ENCODE results near the gene ADSS1.

The ADSS1 gene

DNA sequence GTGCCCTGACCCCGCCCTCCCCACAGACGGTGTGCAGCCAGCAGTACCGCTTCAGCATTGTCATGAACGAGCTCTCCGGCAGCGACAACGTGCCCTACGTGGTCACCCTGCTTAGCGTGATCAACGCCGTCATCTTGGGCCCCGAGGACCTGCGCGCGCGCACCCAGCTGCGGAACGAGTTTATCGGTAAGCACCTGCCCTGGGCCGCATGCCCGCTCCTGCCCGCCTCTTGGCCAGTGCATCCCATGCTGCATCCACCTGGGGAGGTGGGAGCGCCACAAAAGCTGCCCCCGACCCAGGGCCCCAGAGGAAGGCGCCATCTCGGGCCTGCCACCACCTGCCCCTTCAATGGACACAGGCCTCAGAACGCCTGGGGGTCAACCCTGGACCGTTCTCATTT lies 20.8 kb upstream of the ADSS1 start:
- no peak overlapping the region for H3K4me3 Mint-ChIP-seq
- peaks cover 12% of the 10 kb centered on the region for H3K4me1 Mint-ChIP-seq
- H3K27me3 Mint-ChIP-seq: no peaks in the 10 kb centered on the region
- H3K27ac Mint-ChIP-seq: no peak overlapping the region
- H3K9me3 Mint-ChIP-seq: no peaks in the 10 kb centered on the region
- ATAC-seq: peak; percentile 3
- H3K36me3 Mint-ChIP-seq: peaks cover 14% of the 10 kb centered on the region

- H3K9me3 Mint-ChIP-seq: no peaks in the 10 kb centered on the region
- H3K27ac Mint-ChIP-seq: no peak overlapping the region
- no peak overlapping the region for H3K4me3 Mint-ChIP-seq
- no peak for ATAC-seq
- H3K36me3 Mint-ChIP-seq: peaks cover 14% of the 10 kb centered on the region
- peaks cover 14% of the 10 kb centered on the region for H3K4me1 Mint-ChIP-seq
- no peaks in the 10 kb centered on the region for H3K27me3 Mint-ChIP-seq
Observed at GRCh38 chr14:104704252-104704651, 19.8 kb upstream of the ADSS1 start.

GRCh38 chr14:104705340-104706047 lies 18.5 kb upstream of the ADSS1 start:
- H3K36me3 Mint-ChIP-seq: peaks cover 14% of the 10 kb centered on the region
- no peaks in the 10 kb centered on the region for H3K9me3 Mint-ChIP-seq
- no peaks in the 10 kb centered on the region for H3K27me3 Mint-ChIP-seq
- no peak overlapping the region for H3K4me3 Mint-ChIP-seq
- H3K4me1 Mint-ChIP-seq: peaks cover 10% of the 10 kb centered on the region
- ATAC-seq: no peak
- H3K27ac Mint-ChIP-seq: no peak overlapping the region

DNA sequence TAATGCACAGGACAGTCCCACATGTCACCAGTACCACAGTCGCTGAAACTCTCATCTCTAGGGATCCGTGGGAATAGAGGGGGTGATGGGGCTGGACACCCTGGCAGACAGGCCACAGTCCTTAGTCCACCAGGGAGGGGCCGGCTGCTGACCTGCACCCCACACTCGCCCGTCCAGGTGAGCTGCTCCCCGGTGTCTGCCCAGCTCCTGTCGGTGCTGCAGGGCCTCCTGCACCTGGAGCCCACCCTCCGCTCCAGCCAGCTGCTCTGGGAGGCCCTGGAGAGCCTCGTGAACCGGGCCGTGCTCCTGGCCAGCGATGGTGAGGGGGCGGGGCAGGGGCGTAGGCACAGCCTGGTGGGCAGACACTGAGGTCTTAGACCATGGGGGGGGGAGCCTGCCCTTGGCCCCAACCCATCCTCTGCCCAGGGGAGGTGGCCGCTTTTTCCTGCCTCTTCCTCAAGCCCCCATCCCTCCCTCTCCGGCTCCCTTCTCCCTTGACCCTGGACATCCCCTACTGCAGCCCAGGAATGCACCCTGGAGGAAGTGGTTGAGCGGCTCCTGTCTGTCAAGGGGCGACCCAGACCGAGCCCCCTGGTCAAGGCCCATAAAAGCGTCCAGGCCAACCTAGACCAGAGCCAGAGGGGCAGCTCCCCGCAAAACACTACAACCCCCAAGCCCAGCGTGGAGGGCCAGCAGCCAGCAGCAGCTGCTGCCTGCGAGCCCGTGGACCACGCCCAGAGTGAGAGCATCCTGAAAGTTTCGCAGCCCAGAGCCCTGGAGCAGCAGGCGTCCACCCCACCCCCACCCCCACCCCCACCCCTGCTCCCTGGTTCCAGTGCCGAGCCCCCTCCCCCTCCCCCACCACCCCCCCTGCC lies 17.1 kb upstream of the ADSS1 start:
- Mint-ChIP-seq H3K36me3 (peaks cover 14% of the 10 kb centered on the region), H3K27ac (no peak overlapping the region)
- no peak for ATAC-seq

GRCh38 chr14:104707608-104708595 lies 16.1 kb upstream of the ADSS1 start:
- Mint-ChIP-seq H3K9me3 (no peaks in the 10 kb centered on the region), H3K27ac (peak overlapping the region; percentile 28), H3K27me3 (no peaks in the 10 kb centered on the region), H3K4me1 (peaks cover 8% of the 10 kb centered on the region), H3K36me3 (peaks cover 16% of the 10 kb centered on the region), H3K4me3 (no peak overlapping the region)
- ATAC-seq: peak; percentile 5

More for the DNA sequence above, 17.1 kb upstream of the ADSS1 start:
- peaks cover 8% of the 10 kb centered on the region for H3K4me1 Mint-ChIP-seq
- H3K27me3 Mint-ChIP-seq: no peaks in the 10 kb centered on the region
- no peak overlapping the region for H3K4me3 Mint-ChIP-seq
- no peaks in the 10 kb centered on the region for H3K9me3 Mint-ChIP-seq

DNA sequence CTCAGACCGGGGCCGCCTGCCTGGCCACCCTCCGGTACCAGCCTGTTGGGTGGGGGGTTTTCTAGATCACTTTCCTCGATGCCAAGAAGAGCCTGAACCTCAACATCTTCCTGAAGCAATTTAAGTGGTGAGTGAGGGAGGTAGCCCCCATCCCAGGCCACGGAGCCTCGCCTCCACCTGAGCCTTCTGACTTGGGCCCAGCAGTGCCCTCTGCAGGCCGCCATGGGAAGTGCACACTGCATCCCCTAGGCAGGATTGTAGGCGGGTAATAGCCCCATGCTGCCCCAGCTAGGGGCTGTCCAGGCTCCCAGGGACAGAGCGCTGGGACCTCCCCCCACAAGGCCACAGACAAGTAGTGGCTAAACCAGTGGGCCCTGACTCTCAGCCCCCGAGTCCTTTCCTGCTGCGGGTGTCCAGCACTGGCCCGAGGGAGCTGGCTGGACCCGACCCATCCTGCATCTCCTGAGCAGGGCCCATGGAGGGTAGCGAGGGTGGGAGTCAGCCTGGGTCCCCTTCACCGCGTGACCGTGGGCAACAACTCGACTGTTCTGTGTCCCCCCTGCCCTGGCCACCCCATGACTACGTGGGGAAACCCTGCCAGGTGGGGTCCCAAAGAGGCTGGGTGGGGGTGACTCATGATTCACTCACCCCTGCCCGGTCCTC lies 15.3 kb upstream of the ADSS1 start:
- H3K9me3 Mint-ChIP-seq: no peaks in the 10 kb centered on the region
- H3K4me1 Mint-ChIP-seq: peaks cover 8% of the 10 kb centered on the region
- no peak overlapping the region for H3K4me3 Mint-ChIP-seq
- H3K27ac Mint-ChIP-seq: peak overlapping the region; percentile 28
- H3K27me3 Mint-ChIP-seq: no peaks in the 10 kb centered on the region
- ATAC-seq: peak; percentile 69
- H3K36me3 Mint-ChIP-seq: peaks cover 13% of the 10 kb centered on the region

DNA sequence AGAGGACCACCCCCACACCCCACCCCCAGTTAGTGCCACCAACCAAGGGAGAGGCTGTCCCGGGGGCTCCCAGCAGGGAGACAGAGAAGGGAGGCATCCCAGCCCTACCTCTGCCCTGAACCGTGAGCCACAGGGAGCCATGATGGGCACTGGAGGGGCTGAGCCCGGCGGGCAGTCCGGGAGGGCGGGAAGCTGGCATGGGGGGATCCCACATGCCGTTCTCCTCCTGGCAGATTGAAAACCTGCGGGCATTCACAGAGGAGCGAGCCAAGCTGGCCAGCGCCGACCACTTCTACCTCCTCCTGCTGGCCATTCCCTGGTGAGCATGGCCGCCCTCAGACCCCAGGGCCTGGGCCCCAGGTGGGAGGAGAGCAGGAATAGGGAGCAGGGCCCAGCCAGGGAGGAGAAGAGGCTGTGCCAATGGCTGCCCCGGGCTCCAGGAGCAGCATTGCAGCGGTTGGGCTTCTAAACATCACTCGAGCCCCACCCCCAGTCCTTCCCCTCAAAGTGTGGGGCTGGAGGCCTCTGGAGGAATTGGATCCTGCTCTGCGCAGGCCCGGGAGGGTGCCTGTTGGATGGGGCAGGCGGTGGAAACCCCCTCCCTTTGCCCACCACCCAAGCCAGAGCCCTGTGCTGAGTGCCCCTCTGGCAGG lies 14.5 kb upstream of the ADSS1 start:
- peaks cover 8% of the 10 kb centered on the region for H3K4me1 Mint-ChIP-seq
- H3K4me3 Mint-ChIP-seq: no peak overlapping the region
- peaks cover 5% of the 10 kb centered on the region for H3K36me3 Mint-ChIP-seq
- no peak for ATAC-seq
- no peaks in the 10 kb centered on the region for H3K9me3 Mint-ChIP-seq
- H3K27ac Mint-ChIP-seq: no peak overlapping the region
- H3K27me3 Mint-ChIP-seq: no peaks in the 10 kb centered on the region

DNA sequence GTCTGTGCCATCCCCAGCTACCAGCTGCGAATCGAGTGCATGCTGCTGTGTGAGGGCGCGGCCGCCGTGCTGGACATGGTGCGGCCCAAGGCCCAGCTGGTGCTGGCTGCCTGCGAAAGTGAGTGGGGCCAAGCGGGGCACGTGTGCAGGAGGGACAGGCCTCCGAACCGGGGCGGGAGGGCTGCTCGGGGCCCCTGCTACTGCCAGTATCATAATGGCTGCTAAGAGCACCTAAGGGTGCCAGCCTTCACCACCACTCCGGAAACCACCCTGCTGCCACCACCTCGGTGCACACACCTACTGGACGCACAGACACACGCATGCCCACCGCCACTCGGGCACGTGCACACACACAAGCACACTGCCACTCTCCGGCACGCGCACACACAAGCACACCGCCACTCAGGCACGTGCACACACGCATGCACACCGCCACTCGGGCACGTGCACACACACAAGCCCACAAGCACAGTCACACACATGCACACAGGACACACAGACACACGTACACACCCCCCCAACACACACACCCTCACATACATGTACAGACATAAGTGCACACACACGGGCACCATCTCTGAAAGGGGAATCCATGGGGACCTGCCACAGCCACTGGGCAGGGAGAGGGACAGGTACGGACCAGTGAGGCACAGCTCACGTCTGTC lies 13.8 kb upstream of the ADSS1 start:
- Mint-ChIP-seq H3K4me3 (no peak overlapping the region), H3K27me3 (no peaks in the 10 kb centered on the region), H3K36me3 (peaks cover 5% of the 10 kb centered on the region), H3K4me1 (peaks cover 8% of the 10 kb centered on the region), H3K9me3 (no peaks in the 10 kb centered on the region), H3K27ac (no peak overlapping the region)
- no peak for ATAC-seq

GRCh38 chr14:104712881-104713734 lies 10.9 kb upstream of the ADSS1 start:
- Mint-ChIP-seq H3K27me3 (no peaks in the 10 kb centered on the region), H3K4me3 (no peak overlapping the region), H3K9me3 (no peaks in the 10 kb centered on the region), H3K27ac (no peak overlapping the region), H3K4me1 (peaks cover 17% of the 10 kb centered on the region), H3K36me3 (peaks cover 23% of the 10 kb centered on the region)
- no peak for ATAC-seq

GRCh38 chr14:104714066-104714465 lies 10.0 kb upstream of the ADSS1 start:
- Mint-ChIP-seq H3K36me3 (peaks cover 24% of the 10 kb centered on the region), H3K4me1 (peaks cover 10% of the 10 kb centered on the region), H3K27me3 (no peaks in the 10 kb centered on the region), H3K9me3 (no peaks in the 10 kb centered on the region), H3K27ac (no peak overlapping the region), H3K4me3 (no peak overlapping the region)
- ATAC-seq: no peak

GRCh38 chr14:104714681-104715080 lies 9.3 kb upstream of the ADSS1 start:
- no peak overlapping the region for H3K4me3 Mint-ChIP-seq
- ATAC-seq: no peak

GRCh38 chr14:104715416-104715815 lies 8.6 kb upstream of the ADSS1 start:
- Mint-ChIP-seq H3K9me3 (no peaks in the 10 kb centered on the region), H3K36me3 (peaks cover 24% of the 10 kb centered on the region), H3K4me1 (peaks cover 10% of the 10 kb centered on the region), H3K27ac (no peak overlapping the region), H3K27me3 (no peaks in the 10 kb centered on the region), H3K4me3 (no peak overlapping the region)
- no peak for ATAC-seq

More at GRCh38 chr14:104714681-104715080, 9.3 kb upstream of the ADSS1 start:
- Mint-ChIP-seq H3K27ac (no peak overlapping the region), H3K4me1 (peaks cover 10% of the 10 kb centered on the region), H3K36me3 (peaks cover 24% of the 10 kb centered on the region), H3K9me3 (no peaks in the 10 kb centered on the region), H3K27me3 (no peaks in the 10 kb centered on the region)

GRCh38 chr14:104715871-104716270 lies 8.2 kb upstream of the ADSS1 start:
- H3K9me3 Mint-ChIP-seq: no peaks in the 10 kb centered on the region
- H3K4me1 Mint-ChIP-seq: peaks cover 10% of the 10 kb centered on the region
- peaks cover 24% of the 10 kb centered on the region for H3K36me3 Mint-ChIP-seq
- no peaks in the 10 kb centered on the region for H3K27me3 Mint-ChIP-seq
- no peak for ATAC-seq
- no peak overlapping the region for H3K27ac Mint-ChIP-seq
- no peak overlapping the region for H3K4me3 Mint-ChIP-seq
